HepG2 (cell line): ENCODE results near the gene SETSIP. TPM values are rescaled to one million over a fixed set of nuclear protein-coding genes. Genes with fewer than 3 reads are reported as not detected.

Source experiments
- ATAC-seq: fragments of 200-7000 bp; cut with Tn5 transposase; 3 replicates; pipeline ENCODE4 v1.9.1; 2020; ENCODE audit warnings: mild to moderate bottlenecking, moderate library complexity
- BruUV-seq: library from RNA; stranded (reverse); fragments of 400-500 nt; replicated peaks from 2 replicates; lab custom pipeline; 2021; lab: Mats Ljungman, UMichigan
- CTCF ChIA-PET: fragments of 300-600 bp; formaldehyde crosslinking; extraction: SDS; loops from one replicate; lab custom pipeline; 2021; ENCODE audit warnings: low total read pairs, inconsistent platforms, low intra/inter-chr PET ratio; lab: Yijun Ruan, JAX
- POLR2A ChIA-PET: fragments of 350-600 bp; sonication (Branson Sonifier 250); formaldehyde crosslinking; loops from one replicate; lab custom pipeline; 2020; ENCODE audit warnings: antibody characterized with exemption, inconsistent platforms; lab: Yijun Ruan, JAX
- DNase-seq: peaks from one replicate; pipeline ENCODE4 v3.0.0-alpha.2; 2015; ENCODE audit warnings: low spot score
- FAIRE-seq: peaks from 3 replicates; lab custom pipeline; 2011; peaks lifted over from hg19 to GRCh38; lab: Jason Lieb, UNC
- H2AFZ ChIP-seq: one replicate; pipeline ENCODE4 v1.6.1; 2011; ENCODE audit warnings: low read length, inconsistent platforms
- H3K27ac ChIP-seq: fragments of 300-600 bp; 3 replicates; pipeline ENCODE4 v1.8.0; 2011; ENCODE audit warnings: mixed run types, mild to moderate bottlenecking, mixed read lengths, low read length, inconsistent platforms; ENCODE audit not compliant: insufficient read depth; ENCODE audit errors: extremely low read length
- H3K27me3 ChIP-seq, 2 experiments: fragments of 200-600 bp in 1 of 2; 2 replicates in 1 of 2; 3 replicates in 1 of 2; pipeline versions ENCODE4 v1.6.0 to v1.8.0; 2011; ENCODE audit warnings: low read length in 2 of 2, mild to moderate bottlenecking in 2 of 2, moderate library complexity in 2 of 2, inconsistent platforms in 1 of 2; ENCODE audit not compliant: insufficient read depth in 2 of 2, control insufficient read depth in 1 of 2
- H3K36me3 ChIP-seq, 2 experiments: fragments of 200-600 bp in 1 of 2; replicated peaks in 1 of 2; 2 replicates in 1 of 2; 3 replicates in 1 of 2; pipeline versions ENCODE4 v1.5.1 to v1.8.0; 2011; ENCODE audit warnings: low read length in 2 of 2, inconsistent platforms in 1 of 2; ENCODE audit not compliant: insufficient read depth in 2 of 2, control insufficient read depth in 1 of 2
- H3K4me1 ChIP-seq: 2 replicates; pipeline ENCODE4 v1.5.1; 2012; ENCODE audit warnings: low read length, inconsistent platforms; ENCODE audit not compliant: insufficient read depth
- H3K4me2 ChIP-seq: 2 replicates; pipeline ENCODE4 v1.6.0; 2011; ENCODE audit warnings: low read depth, low read length, inconsistent platforms
- H3K4me3 ChIP-seq, 3 experiments: fragments of 200-600 bp in 1 of 3; sonication (generic), shearing (Covaris generic) in 1 of 3; replicated peaks in 1 of 3; 2 replicates each; pipeline ENCODE4 v1.5.1; 2011 to 2016; ENCODE audit warnings: low read length in 3 of 3, inconsistent platforms in 2 of 3, low read depth in 2 of 3, mild to moderate bottlenecking in 2 of 3, control low read depth in 1 of 3, mixed read lengths in 1 of 3; ENCODE audit not compliant: insufficient read depth in 1 of 3
- H3K79me2 ChIP-seq: one replicate; pipeline ENCODE4 v1.6.1; 2011; ENCODE audit warnings: low read length, inconsistent platforms; ENCODE audit not compliant: insufficient read depth
- H3K9ac ChIP-seq: 2 replicates; pipeline ENCODE4 v1.6.0; 2011; ENCODE audit warnings: mild to moderate bottlenecking, low read depth, low read length, inconsistent platforms; ENCODE audit not compliant: insufficient read depth
- H3K9me3 ChIP-seq: 2 replicates; pipeline ENCODE4 v1.5.1; 2012; ENCODE audit warnings: mild to moderate bottlenecking, low read length
- H4K20me1 ChIP-seq: 2 replicates; pipeline ENCODE4 v1.6.0; 2011; ENCODE audit warnings: inconsistent platforms, mild to moderate bottlenecking, low read length, moderate library complexity; ENCODE audit not compliant: insufficient read depth
- FOXK1 ChIP-seq: sonication (generic); formaldehyde crosslinking; IDR thresholded peaks from 2 replicates; pipeline ENCODE4 v1.4.0; 2020; ENCODE audit warnings: low read depth, missing genetic modification reagents, borderline replicate concordance
- HNF1B ChIP-seq: sonication (generic); formaldehyde crosslinking; IDR thresholded peaks from 2 replicates; pipeline ENCODE4 v1.5.1; 2020; ENCODE audit warnings: mild to moderate bottlenecking, moderate library complexity, missing genetic modification reagents
- REL ChIP-seq: sonication (generic); formaldehyde crosslinking; conservative IDR thresholded peaks from 2 replicates; pipeline ENCODE4 v1.8.0; 2022; ENCODE audit warnings: mild to moderate bottlenecking, missing genetic modification reagents, moderate library complexity
- RFX1 ChIP-seq: fragments of 450-650 bp; IDR thresholded peaks from 2 replicates; pipeline ENCODE4 v1.6.1; 2017
- SMARCC2 ChIP-seq: fragments of 450-650 bp; IDR thresholded peaks from 2 replicates; pipeline ENCODE4 v1.6.1; 2017; ENCODE audit warnings: antibody characterized with exemption, mild to moderate bottlenecking
- ZBTB42 ChIP-seq: sonication (generic); formaldehyde crosslinking; IDR thresholded peaks from 2 replicates; pipeline ENCODE4 v1.5.0; 2020; ENCODE audit warnings: mild to moderate bottlenecking, missing genetic modification reagents
- ZFX ChIP-seq: sonication (generic); formaldehyde crosslinking; IDR thresholded peaks from 2 replicates; pipeline ENCODE4 v1.4.0; 2020; ENCODE audit warnings: mild to moderate bottlenecking, low read depth, missing genetic modification reagents, moderate library complexity
- ZFYVE20 ChIP-seq: sonication (generic); formaldehyde crosslinking; IDR thresholded peaks from 2 replicates; pipeline ENCODE4 v1.8.0; 2023; ENCODE audit warnings: low read depth, mild to moderate bottlenecking, moderate library complexity, missing genetic modification reagents, borderline replicate concordance
- ZNF224 ChIP-seq: sonication (generic); formaldehyde crosslinking; IDR thresholded peaks from 2 replicates; pipeline ENCODE4 v1.5.0; 2020; ENCODE audit warnings: mild to moderate bottlenecking, missing genetic modification reagents
- WGBS: methylation state at CpG from one replicate; pipeline ENCODE4 v1.1.6; 2017; ENCODE audit warnings: low lambda C conversion rate; 5-methylcytosine and 5-hydroxymethylcytosine counted together
- in situ Hi-C: cut with HindIII; loops from 2 replicates; pipeline ENCODE4 v1.10.0; 2017; ENCODE audit warnings: low pct_unique_long_range_greater_than_20kb; ENCODE audit not compliant: extremely low pct_ligation_motif_present
- intact Hi-C: fragments of 100-400 bp; cut with micrococcal nuclease; formaldehyde crosslinking; loops from one replicate; pipeline ENCODE4 v1.10.0; 2022; ENCODE audit not compliant: unreplicated experiment
- polyA plus RNA-seq, 8 experiments: library from polyadenylated mRNA; depleted of rRNA in 3 of 8; stranded (reverse) in 7 of 8; unstranded in 1 of 8; fragments of >200 nt; fragmentation: Illumina TruSeq in 4 of 8; extraction: Trizol in 4 of 8; gene quantifications; 2 replicates each; pipeline versions ENCODE4 v1.2.1 to v1.2.3, GENCODE V29; 2011 to 2016; ENCODE audit warnings: low read depth in 4 of 8, missing spikeins in 1 of 8, mixed read lengths in 1 of 8; ENCODE audit not compliant: insufficient read depth in 1 of 8
- total RNA-seq, 5 experiments: library from RNA; depleted of rRNA; stranded (reverse); fragments of >200 nt; fragmentation: Illumina TruSeq; extraction: Trizol; gene quantifications; 2 replicates each; pipeline ENCODE4 v1.2.3, GENCODE V29; 2016; ENCODE audit warnings: low read depth in 1 of 5
- TF ChIP-seq, protein P1 (sequence below): sonication (generic); formaldehyde crosslinking; IDR thresholded peaks from 2 replicates; pipeline ENCODE4 v1.8.1; 2023; ENCODE audit warnings: mild to moderate bottlenecking, missing genetic modification reagents, borderline replicate concordance

SETSIP gene
- total and polyA plus RNA-seq, 2 of the 13 experiments (the other 11 are each of a cell fraction or from before 2014, with no cell fraction given) = not detected

DNA sequence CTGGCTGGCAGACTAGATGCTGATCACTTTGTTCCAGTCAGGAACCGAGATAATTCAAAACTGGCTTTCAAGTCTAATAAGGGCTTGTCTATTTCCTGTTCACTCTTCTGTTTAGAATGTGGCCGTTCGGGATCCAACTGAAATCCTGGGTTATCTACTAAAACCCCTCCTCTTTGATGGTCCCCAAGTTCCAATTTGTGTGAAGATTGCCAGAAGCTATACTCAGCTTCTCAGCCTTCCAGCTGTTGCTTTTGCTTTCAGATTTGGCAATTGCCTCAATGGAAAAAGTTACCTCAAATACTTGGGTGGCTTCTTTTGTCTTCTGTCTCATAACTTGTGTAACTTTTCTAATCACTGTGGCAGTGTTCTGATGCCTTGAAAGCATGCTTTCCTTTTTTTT is 48.7 kb upstream of the SETSIP start:
- TF ChIP-seq ZBTB42 (CRISPR knock-in tag) (no peak), HNF1B (CRISPR knock-in tag) (no peak), ZFX (CRISPR knock-in tag) (no peak), REL (CRISPR knock-in tag) (no peak), ZFYVE20 (no peak), ZNF224 (CRISPR knock-in tag) (no peak), FOXK1 (CRISPR knock-in tag) (no peak), SMARCC2 (no peak), RFX1 (no peak)
- TF ChIP-seq, protein P1, sequence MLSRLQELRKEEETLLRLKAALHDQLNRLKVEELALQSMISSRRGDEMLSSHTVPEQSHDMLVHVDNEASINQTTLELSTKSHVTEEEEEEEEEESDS = no peak
- ChIA-PET CTCF (no interaction called here), POLR2A (no interaction called here)
- H3K4me2 ChIP-seq = no peak overlapping the region
- no peaks in the 10 kb centered on the region for H3K36me3 ChIP-seq
- no peaks in the 10 kb centered on the region for H3K27me3 ChIP-seq
- FAIRE-seq (no peak), ATAC-seq (no peak), DNase-seq (no peak)
- intact Hi-C loops = no loop called here
- no peak overlapping the region for H2AFZ ChIP-seq
- no peak overlapping the region for H3K27ac ChIP-seq
- in situ Hi-C loops = no loop called here
- no peak overlapping the region for H3K9ac ChIP-seq
- no peaks in the 10 kb centered on the region for H3K79me2 ChIP-seq
- H3K4me1 ChIP-seq = no peaks in the 10 kb centered on the region
- BruUV-seq = no TSS peak
- WGBS = 60% methylated on average over 3 of the region's 3 CpGs
- H4K20me1 ChIP-seq = no peaks in the 10 kb centered on the region
- no peak overlapping the region for H3K4me3 ChIP-seq
- H3K9me3 ChIP-seq = no peaks in the 10 kb centered on the region
